ENCODE data around the gene RNF217.

GRCh38 chr6:125098253-125098652 is 136.0 kb downstream of the RNF217 start:
- TF ChIP-seq CTCF (IDR thresholded peaks at IDR 0.05 in 8 of 11, conservative IDR thresholded peaks at IDR 0.05 in 3 of 11) = no peak
- no peak for TF ChIP-seq POLR2A (IDR thresholded peaks at IDR 0.05)
